ENCODE data around the gene SHANK3. TPM values are rescaled to one million over a fixed set of nuclear protein-coding genes. Genes with fewer than 3 reads are reported as not detected.

Gene SHANK3
- 0.59 and 1.0 TPM in 2 replicates for total RNA-seq

GRCh38 chr22:50672471-50673230 lies at the start of gene SHANK3:
Gene SHANK3, plus strand, starts transcription at chr22:50672823.

GRCh38 chr22:50627642-50628542 lies 44.7 kb upstream of the SHANK3 start, which contains the start of gene ARSA:
Gene ARSA, minus strand, starts transcription at chr22:50628152. Its CDS starts 373 bp downstream, at chr22:50627779.

Other genes with a start within 250 kb of the SHANK3 start
- 73.9 and 121 TPM in 2 replicates for gene SBF1, start 197.8 kb upstream of the SHANK3 start, total RNA-seq
- 6.5 and 7.6 TPM in 2 replicates for gene ADM2, start 191.3 kb upstream of the SHANK3 start, total RNA-seq
- not detected in 2 replicates for gene MIOX, start 186.0 kb upstream of the SHANK3 start, total RNA-seq
- gene LMF2, start 165.1 kb upstream of the SHANK3 start, total RNA-seq = 48.1 and 71.6 TPM in 2 replicates
- 18.4 and 22.1 TPM in 2 replicates for gene NCAPH2, start 164.6 kb upstream of the SHANK3 start, total RNA-seq
- gene SCO2, start 147.2 kb upstream of the SHANK3 start, total RNA-seq = 3.0 and 3.9 TPM in 2 replicates
- 17.9 and 89.7 TPM in 2 replicates for gene TYMP, start 142.8 kb upstream of the SHANK3 start, total RNA-seq
- 1.1 and 24.1 TPM in 2 replicates for gene KLHDC7B, start 126.9 kb upstream of the SHANK3 start, total RNA-seq
- not detected in 2 replicates for gene SYCE3, start 109.9 kb upstream of the SHANK3 start, total RNA-seq
- 1.6 and 2.7 TPM in 2 replicates for gene CPT1B, start 94.4 kb upstream of the SHANK3 start, total RNA-seq
- 13.2 and 26.1 TPM in 2 replicates for gene CHKB, start 90.0 kb upstream of the SHANK3 start, total RNA-seq
- gene MAPK8IP2, start 72.0 kb upstream of the SHANK3 start, total RNA-seq = under 0.01 and 0.18 TPM in 2 replicates
- 34.4 and 41.3 TPM in 2 replicates for gene ARSA, start 44.7 kb upstream of the SHANK3 start, total RNA-seq
- not detected in 2 replicates for gene ACR, start 65.4 kb downstream of the SHANK3 start, total RNA-seq
- gene RABL2B, start 110.8 kb downstream of the SHANK3 start, total RNA-seq = 11.3 and 12.2 TPM in 2 replicates